ENCODE data around the gene SENP8. TPM values are rescaled to one million over a fixed set of nuclear protein-coding genes. Genes with fewer than 3 reads are reported as not detected.

Gene SENP8
- total RNA-seq, 1 donor from 2014 or later: 13.5 TPM

- Histone ChIP-seq H3K9ac (no peak overlapping the region), H3K4me2 (no peak overlapping the region), H3K9me3 (ENCODE audit: low read depth) (no peaks in the 10 kb centered on the region), H3K27me3 (no peaks in the 10 kb centered on the region), H3K79me2 (ENCODE audit: low read depth) (no peaks in the 10 kb centered on the region), H3F3A (ENCODE audit: low read depth) (no peaks in the 10 kb centered on the region), H2AFZ (replicated peaks) (no peak overlapping the region), H4K20me1 (ENCODE audit: low read depth) (no peaks in the 10 kb centered on the region), H3K4me1 (peaks cover 17% of the 10 kb centered on the region), H3K4me3 (no peak overlapping the region), H3K27ac (no peak overlapping the region), H3K36me3 (no peaks in the 10 kb centered on the region)
- Mint-ChIP-seq H3K36me3 (no peaks in the 10 kb centered on the region), H3K4me3 (no peak overlapping the region), H3K27me3 (ENCODE audit: insufficient read depth, low read depth) (peaks cover 8% of the 10 kb centered on the region), H3K27ac (no peak overlapping the region), H3K4me1 (peaks cover 42% of the 10 kb centered on the region), H3K9me3 (no peaks in the 10 kb centered on the region)
- TF ChIP-seq EZH2 (IDR thresholded peaks at IDR 0.05): no peak
- TF ChIP-seq CTCF (IDR thresholded peaks at IDR 0.05): no peak
- TF ChIP-seq EZH2phosphoT487 (IDR thresholded peaks at IDR 0.05): no peak
- no peak for DNase-seq (ENCODE audit: low spot score)
Measured at GRCh38 chr15:72176743-72177142, 58.5 kb downstream of the SENP8 start.

GRCh38 chr15:72178976-72179585 is 60.9 kb downstream of the SENP8 start:
- Mint-ChIP-seq H3K27ac (no peak overlapping the region), H3K27me3 (ENCODE audit: insufficient read depth, low read depth) (peaks cover 10% of the 10 kb centered on the region), H3K36me3 (no peaks in the 10 kb centered on the region), H3K9me3 (no peaks in the 10 kb centered on the region), H3K4me1 (peaks cover 42% of the 10 kb centered on the region), H3K4me3 (peak overlapping the region; percentile 15)
- TF ChIP-seq EZH2phosphoT487 (IDR thresholded peaks at IDR 0.05) (no peak), EZH2 (IDR thresholded peaks at IDR 0.05) (no peak)
- H3K4me3 ChIP-seq: no peak overlapping the region
- peaks cover 6% of the 10 kb centered on the region for H3F3A ChIP-seq (ENCODE audit: low read depth)
- no peaks in the 10 kb centered on the region for H3K9me3 ChIP-seq (ENCODE audit: low read depth)
- H3K4me2 ChIP-seq: no peak overlapping the region
- no peak overlapping the region for H3K9ac ChIP-seq
- H3K36me3 ChIP-seq: no peaks in the 10 kb centered on the region
- peak overlapping the region; percentile 79 for H2AFZ ChIP-seq (replicated peaks)
- no peaks in the 10 kb centered on the region for H4K20me1 ChIP-seq (ENCODE audit: low read depth)
- peaks cover 15% of the 10 kb centered on the region for H3K4me1 ChIP-seq
- H3K27ac ChIP-seq: no peak overlapping the region
- no peak for DNase-seq (ENCODE audit: low spot score)
- H3K79me2 ChIP-seq (ENCODE audit: low read depth): no peaks in the 10 kb centered on the region
- H3K27me3 ChIP-seq: peaks cover 22% of the 10 kb centered on the region

GRCh38 chr15:72179950-72180581 is 61.9 kb downstream of the SENP8 start:
- no peaks in the 10 kb centered on the region for H4K20me1 ChIP-seq (ENCODE audit: low read depth)
- no peaks in the 10 kb centered on the region for H3K9me3 ChIP-seq (ENCODE audit: low read depth)
- H3K4me2 ChIP-seq: peak overlapping the region; percentile 0
- Mint-ChIP-seq H3K27ac (peak overlapping the region; percentile 63), H3K4me3 (no peak overlapping the region), H3K27me3 (ENCODE audit: insufficient read depth, low read depth) (peaks cover 14% of the 10 kb centered on the region), H3K9me3 (no peaks in the 10 kb centered on the region), H3K36me3 (no peaks in the 10 kb centered on the region), H3K4me1 (peaks cover 43% of the 10 kb centered on the region)
- TF ChIP-seq EZH2phosphoT487 (IDR thresholded peaks at IDR 0.05) (no peak), CTCF (IDR thresholded peaks at IDR 0.05) (peak; percentile 14), EZH2 (IDR thresholded peaks at IDR 0.05) (no peak)
- H3K4me1 ChIP-seq: peaks cover 18% of the 10 kb centered on the region
- peaks cover 32% of the 10 kb centered on the region for H3K27me3 ChIP-seq
- H3K9ac ChIP-seq: no peak overlapping the region
- no peak overlapping the region for H3K27ac ChIP-seq
- peak overlapping the region; percentile 79 for H2AFZ ChIP-seq (replicated peaks)
- H3F3A ChIP-seq (ENCODE audit: low read depth): peaks cover 7% of the 10 kb centered on the region
- no peaks in the 10 kb centered on the region for H3K36me3 ChIP-seq
- no peak overlapping the region for H3K4me3 ChIP-seq
- no peaks in the 10 kb centered on the region for H3K79me2 ChIP-seq (ENCODE audit: low read depth)
- peak; percentile 57 for DNase-seq (ENCODE audit: low spot score)

- Histone ChIP-seq H3K27me3 (peaks cover 39% of the 10 kb centered on the region), H3K4me3 (no peak overlapping the region), H3K36me3 (no peaks in the 10 kb centered on the region), H3K9me3 (ENCODE audit: low read depth) (no peaks in the 10 kb centered on the region), H3K9ac (no peak overlapping the region), H3F3A (ENCODE audit: low read depth) (peaks cover 7% of the 10 kb centered on the region), H3K27ac (no peak overlapping the region), H3K4me1 (peaks cover 18% of the 10 kb centered on the region), H2AFZ (replicated peaks) (no peak overlapping the region), H4K20me1 (ENCODE audit: low read depth) (no peaks in the 10 kb centered on the region), H3K79me2 (ENCODE audit: low read depth) (no peaks in the 10 kb centered on the region), H3K4me2 (no peak overlapping the region)
- Mint-ChIP-seq H3K27ac (no peak overlapping the region), H3K36me3 (no peaks in the 10 kb centered on the region), H3K4me3 (no peak overlapping the region), H3K27me3 (ENCODE audit: insufficient read depth, low read depth) (peaks cover 12% of the 10 kb centered on the region), H3K9me3 (no peaks in the 10 kb centered on the region), H3K4me1 (peaks cover 43% of the 10 kb centered on the region)
- DNase-seq (ENCODE audit: low spot score): no peak
- TF ChIP-seq EZH2 (IDR thresholded peaks at IDR 0.05) (no peak), CTCF (IDR thresholded peaks at IDR 0.05) (no peak), EZH2phosphoT487 (IDR thresholded peaks at IDR 0.05) (no peak)
Measured at GRCh38 chr15:72180761-72181324, 62.6 kb downstream of the SENP8 start.

Data from neural progenitor cell (in vitro differentiated cells).